Cerebellar nuclear complex (tissue), 1 donor: ENCODE data around the gene NEU4.
"Not testable (repeated sequence)": the region's sequence is repeated elsewhere in the genome, so short reads cannot be mapped to it uniquely, and the experiment has no call there.

Experiments used
- DNase-seq, 2 experiments: peaks; one replicate each; lab custom pipeline; 2025; lab: John Stamatoyannopoulos, UW

The NEU4 gene

GRCh38 chr2:241813644-241814392, 4.8 kb downstream of the NEU4 start:
- DNase-seq, result no peak

- no peak for DNase-seq
Observed at GRCh38 chr2:241814393-241814642, 5.3 kb downstream of the NEU4 start.

GRCh38 chr2:241814643-241815476, 5.9 kb downstream of the NEU4 start:
- no peak for DNase-seq

- no peak for DNase-seq
Observed at GRCh38 chr2:241815477-241816430, 6.8 kb downstream of the NEU4 start.

GRCh38 chr2:241816431-241817121, 7.6 kb downstream of the NEU4 start:
- no peak for DNase-seq

- no peak for DNase-seq
Observed at GRCh38 chr2:241817126-241817820, 8.3 kb downstream of the NEU4 start.

- not testable (repeated sequence) for DNase-seq
Observed at GRCh38 chr2:241817821-241818215, 8.8 kb downstream of the NEU4 start.

- no peak for DNase-seq
Observed at GRCh38 chr2:241818229-241818942, 9.4 kb downstream of the NEU4 start.

- no peak for DNase-seq
Observed at GRCh38 chr2:241818943-241819270, 9.9 kb downstream of the NEU4 start.

GRCh38 chr2:241819947-241820624, 11.1 kb downstream of the NEU4 start:
- DNase-seq, result not testable (repeated sequence)

GRCh38 chr2:241820625-241821384, 11.8 kb downstream of the NEU4 start:
- DNase-seq, result no peak

- no peak for DNase-seq
Observed at GRCh38 chr2:241821460-241822263, 12.7 kb downstream of the NEU4 start.

GRCh38 chr2:241822264-241822623, 13.3 kb downstream of the NEU4 start:
- no peak for DNase-seq

GRCh38 chr2:241823531-241824437, 14.8 kb downstream of the NEU4 start:
- not testable (repeated sequence) for DNase-seq

GRCh38 chr2:241827394-241827793, 18.4 kb downstream of the NEU4 start:
- no peak for DNase-seq

GRCh38 chr2:241833101-241833663, 24.2 kb downstream of the NEU4 start:
- no peak for DNase-seq
